OCI-LY3 (cell line): ENCODE results near the gene KCNK5.

ENCODE experiments used
- H2AFZ ChIP-seq: fragments of 200-600, 300-600 bp; shearing (Covaris generic); 2 replicates; pipeline ENCODE4 v1.6.0; 2014; ENCODE audit warnings: antibody characterized with exemption, low read depth, low read length
- H3K27ac ChIP-seq: fragments of 200-600, 300-600 bp; sonication (generic); 2 replicates; pipeline ENCODE4 v1.5.1; 2014; ENCODE audit warnings: mild to moderate bottlenecking, low read length, moderate library complexity, mixed read lengths
- H3K27me3 ChIP-seq: fragments of 200-600, 300-600 bp; sonication (generic); 2 replicates; pipeline ENCODE4 v1.6.1; 2014; ENCODE audit warnings: low read depth, low read length, mixed read lengths
- H3K36me3 ChIP-seq: fragments of 200-600, 300-600 bp; sonication (generic); replicated peaks from 2 replicates; pipeline ENCODE3; 2014; ENCODE audit warnings: low read depth, low read length, mixed read lengths
- H3K4me1 ChIP-seq: fragments of 300-600, 200-600 bp; sonication (generic); 2 replicates; pipeline ENCODE4 v1.6.1; 2014; ENCODE audit warnings: low read length, mixed read lengths
- H3K4me2 ChIP-seq: fragments of 200-600, 300-600 bp; sonication (generic); 2 replicates; pipeline ENCODE4 v1.6.1; 2014; ENCODE audit warnings: low read length, mixed read lengths
- H3K4me3 ChIP-seq: fragments of 300-600, 200-600 bp; sonication (generic); 2 replicates; pipeline ENCODE4 v1.5.1; 2014; ENCODE audit warnings: antibody characterized with exemption, mild to moderate bottlenecking, low read length, moderate library complexity
- H3K79me2 ChIP-seq: fragments of 300-600, 200-600 bp; shearing (Covaris generic); 2 replicates; pipeline ENCODE4 v1.6.1; 2014; ENCODE audit warnings: mild to moderate bottlenecking, low read length, mixed read lengths
- H3K9ac ChIP-seq: fragments of 300-600, 200-600 bp; shearing (Covaris generic); 2 replicates; pipeline ENCODE4 v1.6.0; 2014; ENCODE audit warnings: mild to moderate bottlenecking, low read length, moderate library complexity
- H3K9me3 ChIP-seq: fragments of 200-600, 300-600 bp; shearing (Covaris generic); 2 replicates; pipeline ENCODE4 v1.6.1; 2014; ENCODE audit warnings: low read length, mixed read lengths; ENCODE audit not compliant: insufficient read depth
- H4K20me1 ChIP-seq: fragments of 200-600, 300-600 bp; sonication (generic); 2 replicates; pipeline ENCODE4 v1.6.1; 2016; ENCODE audit warnings: low read length, mixed read lengths; ENCODE audit not compliant: insufficient read depth
- EZH2phosphoT487 ChIP-seq: fragments of 200-600 bp; shearing (Covaris generic); IDR thresholded peaks from 2 replicates; pipeline ENCODE4 v1.6.1; 2018; ENCODE audit warnings: antibody characterized with exemption, mixed run types, low read depth
- TF ChIP-seq, protein P1 (sequence below): fragments of 200-600, 300-600 bp; sonication (generic); IDR thresholded peaks from 2 replicates; pipeline ENCODE4 v1.5.1; 2014; ENCODE audit warnings: antibody characterized with exemption, low read length, low read depth

The KCNK5 gene

DNA sequence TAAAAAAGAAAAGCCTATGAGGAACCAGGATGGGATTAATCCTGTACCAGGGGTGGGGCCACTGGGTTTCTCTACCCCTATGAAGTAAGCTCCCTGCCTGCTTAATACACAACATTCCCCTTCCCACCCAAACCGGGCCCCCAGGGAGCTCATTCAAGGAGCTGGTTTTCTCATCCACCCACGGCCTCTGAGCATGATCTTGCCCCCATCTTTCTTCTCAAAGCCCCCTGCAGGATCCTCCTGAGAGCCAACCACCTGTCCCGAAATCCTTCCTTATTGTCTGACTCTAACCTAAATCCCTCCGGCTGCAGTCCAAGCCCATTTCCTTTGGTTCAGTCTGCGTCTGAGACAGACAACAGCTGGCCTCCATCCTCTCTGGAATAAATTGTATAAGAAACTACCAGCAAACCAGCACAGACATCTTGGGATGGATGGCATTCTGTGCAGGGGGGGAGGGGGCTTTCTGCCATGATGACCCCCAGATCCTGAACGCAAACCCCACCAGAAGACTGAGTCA lies 21.0 kb downstream of the KCNK5 start:
- Histone ChIP-seq H3K36me3 (no peaks in the 10 kb centered on the region), H4K20me1 (no peaks in the 10 kb centered on the region), H3K9ac (no peak overlapping the region), H3K27ac (no peak overlapping the region), H3K27me3 (0 out of 2 replicates have a peak, but pooled peaks cover 3% of the 10 kb centered on the region), H3K4me2 (no peak overlapping the region), H3K9me3 (no peaks in the 10 kb centered on the region), H3K4me1 (no peaks in the 10 kb centered on the region), H2AFZ (no peak overlapping the region), H3K4me3 (no peak overlapping the region), H3K79me2 (no peaks in the 10 kb centered on the region)
- no peak for TF ChIP-seq EZH2phosphoT487
- TF ChIP-seq, protein P1, sequence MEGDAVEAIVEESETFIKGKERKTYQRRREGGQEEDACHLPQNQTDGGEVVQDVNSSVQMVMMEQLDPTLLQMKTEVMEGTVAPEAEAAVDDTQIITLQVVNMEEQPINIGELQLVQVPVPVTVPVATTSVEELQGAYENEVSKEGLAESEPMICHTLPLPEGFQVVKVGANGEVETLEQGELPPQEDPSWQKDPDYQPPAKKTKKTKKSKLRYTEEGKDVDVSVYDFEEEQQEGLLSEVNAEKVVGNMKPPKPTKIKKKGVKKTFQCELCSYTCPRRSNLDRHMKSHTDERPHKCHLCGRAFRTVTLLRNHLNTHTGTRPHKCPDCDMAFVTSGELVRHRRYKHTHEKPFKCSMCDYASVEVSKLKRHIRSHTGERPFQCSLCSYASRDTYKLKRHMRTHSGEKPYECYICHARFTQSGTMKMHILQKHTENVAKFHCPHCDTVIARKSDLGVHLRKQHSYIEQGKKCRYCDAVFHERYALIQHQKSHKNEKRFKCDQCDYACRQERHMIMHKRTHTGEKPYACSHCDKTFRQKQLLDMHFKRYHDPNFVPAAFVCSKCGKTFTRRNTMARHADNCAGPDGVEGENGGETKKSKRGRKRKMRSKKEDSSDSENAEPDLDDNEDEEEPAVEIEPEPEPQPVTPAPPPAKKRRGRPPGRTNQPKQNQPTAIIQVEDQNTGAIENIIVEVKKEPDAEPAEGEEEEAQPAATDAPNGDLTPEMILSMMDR, result no peak

DNA sequence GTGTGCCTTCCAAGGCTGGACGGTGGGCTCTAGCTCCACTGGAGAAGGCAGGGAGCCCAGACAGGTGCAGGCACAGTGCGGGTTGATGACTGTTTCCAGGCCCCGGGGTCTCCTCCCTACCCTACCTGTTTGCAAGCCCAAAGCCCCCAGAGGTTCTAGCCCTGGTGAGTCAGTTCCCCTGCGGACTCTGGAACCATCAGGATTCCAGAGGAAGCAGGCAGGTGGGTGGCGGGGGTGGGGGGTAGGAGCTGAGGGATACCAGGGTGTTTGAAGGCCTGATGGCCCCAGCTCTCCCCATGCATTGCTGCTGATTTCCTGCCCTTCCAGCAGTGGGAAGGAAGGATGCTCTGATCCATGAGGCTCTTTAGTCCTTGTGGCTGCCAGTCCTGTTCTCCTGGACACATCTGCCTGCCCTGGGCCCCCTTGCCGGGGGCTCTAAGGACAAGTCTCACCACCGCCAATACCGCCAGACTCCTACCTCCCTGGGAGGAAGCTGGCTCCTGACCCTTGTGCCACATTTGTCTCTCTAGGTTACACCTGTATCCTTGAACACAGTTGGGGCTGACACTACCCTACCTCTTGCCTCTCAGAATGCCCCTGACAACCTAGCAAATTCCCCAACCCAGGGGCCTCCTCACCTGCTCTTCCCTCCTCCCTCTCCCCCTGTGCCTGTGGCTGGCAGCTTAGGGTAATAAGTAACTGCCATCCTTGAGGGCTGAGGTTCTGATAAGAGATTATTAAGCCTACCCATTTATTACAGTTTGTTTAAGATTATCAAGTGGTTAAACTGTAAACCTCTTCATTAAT lies 21.7 kb downstream of the KCNK5 start:
- H3K9ac ChIP-seq, result no peak overlapping the region
- H3K4me1 ChIP-seq, result no peaks in the 10 kb centered on the region
- TF ChIP-seq EZH2phosphoT487, result no peak
- TF ChIP-seq, protein P1, result no peak
- H3K27me3 ChIP-seq, result 0 out of 2 replicates have a peak, but pooled peaks cover 3% of the 10 kb centered on the region
- H3K27ac ChIP-seq, result no peak overlapping the region
- H4K20me1 ChIP-seq, result no peaks in the 10 kb centered on the region
- no peaks in the 10 kb centered on the region for H3K36me3 ChIP-seq
- no peak overlapping the region for H3K4me3 ChIP-seq
- H3K9me3 ChIP-seq, result no peaks in the 10 kb centered on the region
- no peak overlapping the region for H3K4me2 ChIP-seq
- no peak overlapping the region for H2AFZ ChIP-seq
- no peaks in the 10 kb centered on the region for H3K79me2 ChIP-seq

DNA sequence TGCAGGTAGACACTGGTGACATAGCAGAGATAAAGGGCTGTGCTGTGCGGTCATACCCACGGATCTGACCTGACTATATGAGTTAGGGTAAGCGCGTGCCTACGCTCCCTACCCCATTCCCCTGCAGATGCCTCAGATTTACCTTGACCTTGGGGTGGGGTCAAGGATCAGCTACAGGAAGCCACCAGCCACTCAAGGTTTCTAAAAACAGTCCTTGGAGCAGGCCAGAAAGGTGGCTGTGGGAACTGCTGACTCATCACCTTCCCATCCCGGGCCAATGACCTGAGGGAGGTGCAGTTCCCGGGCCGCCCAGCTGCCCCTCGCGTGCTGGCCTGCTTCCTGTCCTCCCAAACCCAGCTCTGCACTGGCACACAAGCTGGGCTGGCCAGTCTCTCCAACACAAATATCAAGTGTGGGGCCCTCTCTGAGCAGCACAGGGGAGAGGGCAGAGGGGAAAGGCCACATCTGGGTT lies 23.0 kb downstream of the KCNK5 start:
- H3K27me3 ChIP-seq, result 0 out of 2 replicates have a peak, but pooled peaks cover 3% of the 10 kb centered on the region
- no peak overlapping the region for H3K27ac ChIP-seq
- no peaks in the 10 kb centered on the region for H3K9me3 ChIP-seq
- no peaks in the 10 kb centered on the region for H4K20me1 ChIP-seq
- H3K4me3 ChIP-seq, result no peak overlapping the region
- no peak overlapping the region for H2AFZ ChIP-seq
- no peaks in the 10 kb centered on the region for H3K79me2 ChIP-seq
- H3K9ac ChIP-seq, result no peak overlapping the region
- no peaks in the 10 kb centered on the region for H3K4me1 ChIP-seq
- H3K36me3 ChIP-seq, result no peaks in the 10 kb centered on the region
- no peak for TF ChIP-seq EZH2phosphoT487
- TF ChIP-seq, protein P1, result no peak
- H3K4me2 ChIP-seq, result no peak overlapping the region

DNA sequence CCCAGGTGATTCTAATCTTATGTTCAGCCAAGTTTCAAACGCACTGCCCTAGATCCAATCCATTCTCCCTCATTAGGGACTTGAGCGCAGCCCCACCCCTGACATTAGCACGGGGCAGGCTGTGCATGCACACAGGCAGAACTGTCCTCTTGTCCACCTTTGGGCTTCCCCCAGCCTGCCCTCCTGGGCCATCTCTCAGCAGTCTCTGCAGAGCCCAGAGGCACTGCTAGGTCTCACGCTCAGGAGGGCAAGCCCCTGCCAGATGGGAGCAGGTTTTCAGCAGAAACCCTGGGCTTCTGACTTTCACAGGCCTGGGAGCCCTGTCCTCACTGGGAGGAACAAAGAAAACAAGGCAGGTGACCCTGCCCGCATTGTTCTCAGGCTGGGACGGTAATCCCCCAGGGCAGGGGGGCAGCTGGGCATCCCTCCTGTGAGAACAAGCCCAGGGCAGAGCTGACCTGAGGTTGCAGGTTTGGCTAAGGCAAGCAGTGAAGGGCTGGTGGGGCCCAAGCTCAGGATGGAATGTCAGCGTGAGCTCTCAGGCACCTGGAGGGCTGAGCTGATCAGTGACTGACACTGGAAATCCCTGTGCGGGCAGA lies 24.5 kb downstream of the KCNK5 start:
- no peaks in the 10 kb centered on the region for H3K79me2 ChIP-seq
- H3K4me2 ChIP-seq, result no peak overlapping the region
- TF ChIP-seq EZH2phosphoT487, result no peak
- TF ChIP-seq, protein P1, result no peak
- H3K9ac ChIP-seq, result no peak overlapping the region
- no peaks in the 10 kb centered on the region for H3K4me1 ChIP-seq
- no peak overlapping the region for H3K4me3 ChIP-seq
- H4K20me1 ChIP-seq, result no peaks in the 10 kb centered on the region
- H3K36me3 ChIP-seq, result no peaks in the 10 kb centered on the region
- H3K9me3 ChIP-seq, result no peaks in the 10 kb centered on the region
- H3K27me3 ChIP-seq, result 0 out of 2 replicates have a peak, but pooled peaks cover 3% of the 10 kb centered on the region
- H3K27ac ChIP-seq, result no peak overlapping the region
- no peak overlapping the region for H2AFZ ChIP-seq
